HG02798 (cell line): Measurements from ENCODE around the gene WHAMM.
"Not testable (repeated sequence)": the region's sequence is repeated elsewhere in the genome, so short reads cannot be mapped to it uniquely, and the experiment has no call there.

ENCODE experiments used
- ATAC-seq: cut with Tn5 transposase; IDR thresholded peaks from one replicate; pipeline ENCODE4 v1.9.1; 2021; ENCODE audit warnings: mild to moderate bottlenecking; ENCODE audit not compliant: unreplicated experiment, poor library complexity

The WHAMM gene

DNA sequence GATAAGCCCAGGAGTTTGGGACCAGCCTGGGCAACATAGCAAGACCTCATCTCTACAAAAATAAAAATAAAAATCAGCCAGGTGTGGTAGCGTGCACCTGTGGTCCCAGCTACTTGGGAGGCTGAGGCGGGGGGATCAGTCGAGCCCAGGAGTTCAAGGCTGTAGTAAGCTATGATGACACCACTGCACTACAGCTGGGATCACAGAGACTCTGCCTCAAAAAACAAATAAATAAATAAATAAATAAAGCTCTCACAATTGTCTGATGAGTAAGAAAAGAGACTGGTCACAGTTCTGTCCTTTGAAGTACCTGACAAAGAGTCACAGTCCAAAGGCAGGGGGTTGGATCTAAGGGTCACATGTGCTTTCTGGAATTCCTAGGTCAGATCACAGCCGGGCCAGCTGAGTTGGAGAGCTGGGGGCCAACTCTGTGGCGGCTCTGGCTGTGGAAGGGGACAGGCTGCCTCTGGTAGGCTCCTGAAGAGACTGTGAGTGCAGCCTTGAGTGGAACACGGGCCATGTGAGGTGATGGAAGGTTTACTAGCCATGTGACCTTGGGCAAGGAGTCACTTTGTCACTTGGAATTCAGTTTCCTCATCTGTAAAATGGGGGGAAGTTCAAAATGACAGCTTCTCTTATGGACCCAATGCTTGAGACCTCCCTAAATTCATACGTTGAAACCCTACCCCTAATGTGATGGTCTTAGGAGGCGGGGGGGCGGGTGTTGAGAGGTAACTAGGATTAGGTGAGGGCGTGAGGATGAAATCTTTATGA, 47.2 kb downstream of the WHAMM start:
- no peak for ATAC-seq

DNA sequence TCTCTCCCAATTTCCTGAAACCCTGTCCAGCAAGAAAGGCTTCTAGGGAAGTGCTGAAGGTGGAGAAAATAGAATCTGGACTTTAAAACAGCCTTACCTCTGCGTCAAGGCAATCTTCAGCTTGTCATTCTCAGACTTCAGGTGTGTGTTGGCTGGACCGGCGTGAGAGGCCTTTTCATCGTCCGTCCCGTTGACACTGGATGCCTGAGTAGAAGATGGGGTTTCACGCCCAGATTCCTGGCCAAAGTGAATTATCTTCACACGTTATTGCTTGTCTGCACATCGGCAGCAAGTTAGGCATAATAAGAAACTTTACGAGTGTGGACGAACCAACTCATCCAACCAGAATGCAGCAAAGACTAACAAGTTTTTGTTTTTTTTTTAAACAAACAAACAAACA, 49.5 kb downstream of the WHAMM start:
- no peak for ATAC-seq

DNA sequence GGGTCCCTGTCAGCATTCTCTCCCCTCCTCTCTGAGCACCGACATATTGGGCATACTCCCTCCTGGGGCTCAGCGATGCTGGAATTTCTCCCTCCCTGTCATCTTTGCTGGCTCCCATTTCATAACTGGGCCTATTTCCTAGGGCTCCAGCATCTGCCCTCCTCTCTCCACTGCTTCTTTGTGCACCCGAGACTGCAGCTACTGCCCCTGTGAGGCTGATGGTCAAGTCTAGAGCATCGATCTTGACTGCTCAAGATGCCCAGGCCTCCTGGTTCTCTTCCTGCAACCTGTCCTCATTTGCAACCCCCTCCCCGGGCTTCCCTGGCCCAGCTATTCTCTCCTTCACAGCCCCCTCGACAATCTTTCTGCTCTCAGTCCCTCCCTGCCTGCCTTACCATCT, 53.5 kb downstream of the WHAMM start:
- ATAC-seq, result no peak

DNA sequence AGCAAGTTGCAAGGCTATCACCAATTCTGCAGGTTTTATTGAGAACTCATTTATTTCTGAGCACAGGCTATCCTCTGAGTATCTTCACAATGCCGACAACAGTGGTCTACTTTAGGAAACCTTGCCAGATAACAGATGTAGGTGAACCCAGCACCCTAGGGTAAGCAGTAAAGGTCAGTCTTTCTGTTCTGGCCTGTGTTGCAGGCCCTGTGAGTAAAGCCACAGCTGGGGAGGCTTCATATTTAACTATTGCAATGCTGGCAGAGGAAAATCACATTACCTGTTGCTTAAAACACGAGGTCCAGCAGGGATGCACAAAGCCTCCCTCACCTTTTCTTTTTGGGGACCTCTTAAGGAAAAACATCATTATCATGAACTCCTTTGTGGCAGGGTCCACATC, 55.5 kb downstream of the WHAMM start:
- ATAC-seq, result no peak

DNA sequence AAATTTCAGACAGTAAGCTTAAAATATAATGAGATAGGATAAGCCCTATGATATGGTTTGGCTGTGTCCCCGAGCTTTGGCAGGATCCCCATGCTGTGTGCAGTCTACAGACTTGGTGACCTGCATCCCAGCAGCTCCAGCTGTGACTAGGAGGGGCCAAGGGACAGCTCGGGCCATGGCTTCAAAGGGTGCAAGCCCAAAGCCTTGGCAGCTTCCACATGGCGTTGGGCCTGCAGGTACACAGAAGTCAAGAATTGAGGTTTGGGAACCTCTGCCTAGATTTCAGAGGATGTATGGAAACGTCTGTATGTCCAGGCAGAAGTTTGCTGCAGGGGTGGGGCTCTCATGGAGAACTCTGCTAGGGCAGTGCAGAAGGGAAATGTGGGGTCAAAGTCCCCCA, 56.2 kb downstream of the WHAMM start:
- not testable (repeated sequence) for ATAC-seq

DNA sequence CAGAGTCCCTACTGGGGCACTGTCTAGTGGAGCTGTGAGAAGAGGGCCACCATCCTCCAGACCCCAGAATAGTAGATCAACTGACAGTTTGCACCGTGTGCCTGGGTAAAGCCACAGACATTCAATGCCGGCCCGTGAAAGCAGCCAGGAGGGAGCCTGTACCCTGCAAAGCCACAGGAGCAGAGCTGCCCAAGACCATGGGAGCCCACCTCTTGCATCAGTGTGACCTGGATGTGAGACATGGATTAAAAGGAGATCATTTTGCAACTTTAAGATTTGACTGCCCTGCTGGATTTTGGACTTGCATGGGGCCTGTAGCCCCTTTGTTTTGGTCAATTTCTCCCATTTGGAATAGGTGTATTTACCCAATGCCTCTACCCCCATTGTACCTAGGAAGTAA, 56.6 kb downstream of the WHAMM start:
- ATAC-seq, result not testable (repeated sequence)

DNA sequence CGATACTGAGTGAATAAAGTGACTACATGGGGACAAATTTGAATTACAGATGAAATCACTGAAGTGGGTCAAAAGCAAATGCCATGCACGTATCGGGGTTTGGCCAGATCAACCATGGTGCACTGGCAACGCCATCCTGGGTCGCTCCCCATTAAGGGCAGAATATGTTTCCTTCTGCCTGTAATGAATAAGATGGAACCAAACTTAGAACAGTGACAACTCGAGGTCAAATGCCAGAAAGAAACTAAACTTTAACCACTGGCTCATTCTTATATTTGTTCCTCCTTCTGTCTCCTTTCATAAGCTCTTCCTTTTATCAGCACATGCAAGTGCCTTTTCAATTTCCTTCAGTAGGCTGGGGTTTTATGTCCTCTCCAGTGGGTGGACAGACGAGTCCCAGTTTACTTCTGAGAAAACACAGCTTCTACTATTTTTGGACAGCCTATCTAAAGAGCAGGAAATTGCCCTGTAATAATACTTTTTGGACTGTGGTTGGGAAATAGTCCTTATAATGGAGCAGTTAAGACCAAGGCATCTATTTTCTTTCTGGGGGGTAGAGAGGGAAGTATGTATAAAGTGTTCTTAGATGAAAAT, 61.4 kb downstream of the WHAMM start:
- ATAC-seq, result no peak

DNA sequence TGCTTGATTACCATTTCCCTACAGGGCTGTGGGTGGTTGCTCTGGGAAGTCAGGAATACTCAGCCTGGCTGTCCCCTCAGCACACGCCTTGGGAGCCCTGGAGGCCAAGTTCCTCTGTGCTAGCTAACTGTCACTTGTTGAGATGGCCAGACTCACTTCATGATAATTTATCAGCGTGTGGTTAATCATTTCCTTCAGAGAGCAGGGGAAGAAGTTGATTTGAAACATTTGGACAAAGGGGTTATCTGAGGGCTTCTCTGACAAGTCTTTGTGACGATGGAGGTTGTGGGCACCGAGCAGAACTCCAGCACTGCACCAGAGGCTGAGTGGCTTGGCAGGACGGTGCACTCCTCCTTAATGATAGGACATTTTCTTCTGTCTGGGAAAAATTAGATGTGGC, 61.9 kb downstream of the WHAMM start:
- no peak for ATAC-seq

DNA sequence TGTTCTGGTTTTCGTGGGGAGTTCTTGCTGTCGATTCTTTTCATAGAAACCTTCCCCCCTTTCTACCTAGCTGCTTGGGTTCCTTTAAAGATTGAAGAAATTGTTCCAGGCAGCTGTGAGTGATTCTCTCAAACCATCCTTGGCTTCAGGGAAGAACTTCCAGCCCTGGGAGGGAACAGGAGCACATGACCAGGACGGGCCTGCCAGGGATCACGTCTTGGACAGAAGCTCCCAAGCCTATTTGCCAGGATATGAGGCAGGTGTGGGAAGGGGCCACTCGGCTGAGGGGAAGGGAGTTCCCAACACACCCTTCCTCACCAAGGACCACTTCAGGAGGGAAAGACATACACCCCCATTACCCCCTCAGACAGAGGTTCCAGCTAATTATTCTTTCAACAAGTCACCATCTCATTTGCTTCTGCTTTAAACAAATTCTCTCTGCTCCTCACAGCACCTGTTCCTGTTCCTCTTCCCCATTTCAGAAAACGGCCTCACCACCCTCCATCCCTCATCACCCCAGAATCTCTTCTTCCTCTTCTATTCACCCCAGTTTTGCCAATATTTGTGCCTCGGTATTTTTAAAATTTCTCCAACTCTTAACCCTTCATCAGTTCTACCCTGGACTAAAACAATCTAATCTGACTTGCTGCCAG, 62.5 kb downstream of the WHAMM start:
- ATAC-seq, result no peak

DNA sequence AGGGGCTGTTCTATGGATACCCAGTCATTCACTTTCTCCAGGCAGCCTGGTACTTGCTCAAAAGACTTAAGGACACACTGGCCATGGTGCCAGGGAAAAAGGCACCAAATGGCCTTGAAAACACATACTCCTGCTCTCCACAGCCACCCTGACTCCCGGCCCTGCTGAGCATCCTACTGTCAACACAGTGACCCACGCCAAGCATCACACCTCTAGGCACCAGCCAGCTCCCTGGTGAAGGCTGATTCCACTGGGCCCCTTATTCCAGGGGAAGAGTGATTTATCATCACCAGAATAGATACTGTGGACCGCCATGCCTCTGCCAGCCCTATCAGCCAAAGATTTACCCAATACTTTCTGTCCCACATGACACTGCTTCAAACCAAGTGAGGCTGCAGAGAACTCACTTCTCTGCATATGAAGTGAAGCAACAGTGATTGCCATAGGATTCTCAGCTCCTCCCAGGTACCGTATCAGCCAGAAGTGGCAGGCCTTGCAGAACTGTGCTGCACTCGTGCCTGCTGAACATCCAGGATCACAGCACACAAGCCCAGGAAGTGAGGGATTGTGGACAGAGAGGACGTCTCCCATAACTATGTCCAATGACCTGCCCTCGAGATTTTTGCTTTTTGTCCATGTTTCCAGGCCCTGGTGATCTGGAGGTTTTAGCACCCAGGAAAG, 63.7 kb downstream of the WHAMM start:
- no peak for ATAC-seq

DNA sequence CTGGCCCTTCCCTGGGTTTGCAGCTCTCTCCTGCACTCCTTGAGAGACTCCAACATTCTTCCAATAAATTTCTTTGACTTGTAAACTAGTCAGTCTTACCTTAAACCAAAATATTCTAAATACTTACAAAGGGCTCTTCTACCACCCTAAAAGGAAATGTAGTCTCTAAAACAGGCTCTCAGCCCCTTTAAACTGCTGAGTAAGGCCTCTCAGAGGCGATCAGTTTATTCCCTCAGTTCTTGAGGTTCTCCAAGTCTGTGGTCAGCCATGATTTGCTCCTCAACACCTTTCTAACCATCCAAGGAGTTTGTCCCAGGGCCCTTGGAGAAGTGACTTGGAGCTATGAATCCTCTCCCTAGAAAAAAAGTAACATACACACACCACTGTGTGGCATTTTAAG, 64.8 kb downstream of the WHAMM start:
- no peak for ATAC-seq

DNA sequence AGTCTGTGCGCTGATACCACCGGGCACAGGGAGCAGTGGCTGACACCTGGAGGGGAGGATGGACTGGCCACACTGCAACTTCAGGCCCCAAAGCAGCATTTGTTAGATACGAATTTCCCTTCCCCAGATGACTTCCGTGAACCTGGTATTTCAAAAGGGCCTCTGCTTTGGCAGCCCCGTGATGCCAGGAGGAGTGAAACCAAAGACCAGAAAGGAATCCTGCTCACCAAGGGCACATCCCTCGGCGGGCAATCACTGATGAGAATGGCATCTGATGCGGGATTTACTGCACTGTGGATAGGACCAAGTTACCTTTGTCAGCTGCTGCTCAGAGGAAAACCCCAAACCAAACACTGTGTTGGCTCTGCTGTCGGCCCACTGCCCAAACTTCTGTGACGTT, 65.5 kb downstream of the WHAMM start:
- ATAC-seq, result no peak

DNA sequence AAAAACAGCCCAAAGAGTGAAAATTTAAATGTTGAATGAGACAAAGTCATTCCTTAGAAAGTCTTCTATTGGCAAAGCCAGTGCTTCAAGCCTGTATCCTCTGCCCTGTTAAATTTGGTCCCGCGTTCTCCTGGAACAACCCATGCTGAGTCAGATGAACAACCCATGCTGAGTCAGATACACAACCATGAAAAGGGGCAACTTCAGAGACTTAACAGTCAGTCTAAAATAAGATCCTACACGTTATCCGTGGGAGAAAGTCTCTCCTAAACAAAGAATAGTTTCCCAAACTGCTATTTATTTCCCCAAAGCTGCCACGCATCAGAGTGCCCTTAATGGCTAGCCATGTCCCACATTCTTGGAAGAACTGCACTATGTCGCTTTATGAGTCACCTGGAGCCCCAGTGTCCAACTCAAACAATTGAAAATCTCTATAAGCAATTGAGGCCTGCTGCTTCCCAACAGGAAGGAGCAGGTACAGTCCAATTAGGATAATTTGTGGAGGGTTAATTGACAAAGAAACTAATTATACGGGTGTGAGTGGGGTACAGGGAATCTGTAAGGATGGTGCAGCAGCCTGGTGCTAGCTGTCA, 66.1 kb downstream of the WHAMM start:
- ATAC-seq, result no peak

DNA sequence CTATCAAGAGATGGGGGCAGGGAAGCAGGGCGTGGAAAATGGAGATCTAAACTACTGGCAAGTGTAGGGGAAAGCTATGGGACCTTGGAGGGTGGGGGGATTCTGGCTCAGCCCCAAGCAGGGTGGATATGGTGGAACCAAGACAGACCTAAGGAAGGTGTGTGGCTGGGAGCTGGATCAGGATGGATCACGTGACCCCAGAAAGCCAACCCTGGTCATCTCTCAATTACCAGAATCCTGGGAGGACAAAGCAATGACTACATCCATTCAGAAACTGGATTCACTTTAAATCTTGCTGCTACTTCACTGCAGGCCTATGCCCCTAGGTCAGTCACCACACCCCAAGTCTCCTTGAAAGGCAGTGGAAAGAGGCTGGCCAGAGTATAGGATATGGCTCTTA, 68.4 kb downstream of the WHAMM start:
- ATAC-seq, result no peak

DNA sequence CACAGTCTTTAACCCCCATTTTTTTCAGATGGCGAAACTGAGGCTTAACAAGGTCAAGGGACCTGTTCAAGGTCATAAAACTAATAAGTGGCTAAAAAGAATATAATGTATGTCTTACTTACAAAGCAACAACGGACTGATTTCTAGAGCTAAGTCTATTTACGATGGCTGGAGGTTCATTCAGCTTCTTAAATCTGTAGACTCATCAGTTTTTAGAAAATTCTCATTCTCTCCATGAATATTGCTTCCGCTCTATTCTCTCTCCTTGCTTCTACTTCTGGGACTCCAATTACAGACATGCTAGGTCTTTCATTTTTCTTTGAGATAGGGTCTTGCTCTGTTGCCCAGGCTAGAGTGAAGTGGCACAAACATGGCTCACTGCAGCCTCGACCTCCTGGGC, 68.9 kb downstream of the WHAMM start:
- ATAC-seq, result no peak

DNA sequence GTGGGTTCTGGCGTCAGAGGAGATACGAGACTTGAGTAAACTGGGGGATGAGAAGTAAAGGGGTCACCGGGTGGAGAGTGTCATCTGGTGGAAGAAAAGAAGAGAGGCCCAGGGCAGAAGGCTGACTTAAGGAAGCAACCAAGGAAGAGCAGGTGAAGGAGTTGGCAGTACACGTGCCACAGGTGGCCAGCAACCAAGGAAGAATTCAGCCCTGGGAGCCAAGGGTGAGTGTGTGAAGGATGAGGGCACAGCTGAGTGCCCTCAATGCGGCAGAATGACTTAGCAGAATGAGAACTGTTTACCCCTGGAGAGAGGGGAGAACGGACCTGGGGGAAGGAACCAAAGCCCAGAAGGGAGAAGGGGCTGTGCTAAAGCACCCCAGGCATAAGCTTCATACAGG, 71.3 kb downstream of the WHAMM start:
- ATAC-seq, result no peak

DNA sequence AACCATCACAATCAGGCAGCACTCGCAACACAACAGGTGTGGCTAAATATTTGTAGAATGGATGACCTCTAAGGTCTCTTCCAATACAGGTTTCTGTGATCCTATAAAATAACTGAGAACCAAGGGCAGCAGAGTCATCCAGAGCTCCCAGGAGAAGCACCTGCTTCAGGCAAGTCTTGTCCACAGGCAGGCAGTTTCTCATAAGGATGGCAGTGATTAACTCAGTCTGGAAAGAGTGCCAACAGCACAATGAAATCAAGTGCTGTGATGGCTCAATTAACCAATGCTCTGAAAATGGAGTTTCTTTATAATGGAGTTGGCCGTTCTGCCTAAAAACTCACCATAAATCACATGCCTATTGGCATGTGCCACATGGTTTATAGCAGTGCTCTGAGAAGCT, 72.3 kb downstream of the WHAMM start:
- no peak for ATAC-seq

DNA sequence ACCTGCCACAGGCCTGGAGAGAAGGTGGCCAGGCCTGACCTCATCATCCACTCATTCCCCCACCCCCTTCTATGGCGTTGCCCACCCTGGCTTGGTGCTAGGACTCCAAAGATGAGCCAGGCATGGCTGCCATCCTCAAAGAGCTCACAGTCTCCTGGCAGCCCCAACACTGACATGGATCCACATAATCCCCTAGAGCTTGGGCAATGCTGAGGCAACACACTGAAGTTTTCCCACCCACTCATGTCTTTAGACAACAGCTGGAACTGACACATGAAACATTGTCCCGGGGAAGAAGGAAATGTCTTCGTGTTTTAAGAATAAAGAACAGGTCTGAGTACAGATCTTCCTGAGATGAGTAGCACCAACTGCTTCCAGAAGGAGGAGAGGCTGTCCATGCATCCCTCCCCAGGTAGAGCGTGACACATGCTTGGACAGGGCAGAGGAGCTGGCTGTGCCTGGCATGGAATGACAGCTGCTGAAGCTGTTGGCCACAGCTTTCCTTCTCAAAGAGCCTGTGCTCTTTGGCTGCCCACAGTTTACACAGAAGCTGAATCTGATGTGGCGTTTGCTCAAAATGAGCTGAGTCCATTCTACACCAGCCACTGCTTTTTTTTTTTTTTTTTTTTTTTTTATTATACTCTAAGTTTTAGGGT, 73.0 kb downstream of the WHAMM start:
- no peak for ATAC-seq
